Adipocyte (in vitro differentiated cells): ENCODE results near the gene RNF169.
"Not testable (repeated sequence)": the region's sequence is repeated elsewhere in the genome, so short reads cannot be mapped to it uniquely, and the experiment has no call there.

Experiments
- DNase-seq: peaks from one replicate; pipeline ENCODE4 v3.0.0-alpha.2; 2015; ENCODE audit warnings: low read depth
- H3K27me3 ChIP-seq: replicated peaks from 2 replicates; pipeline ENCODE4 v1.7.0; 2013; ENCODE audit warnings: mild to moderate bottlenecking, low read length, moderate library complexity; ENCODE audit not compliant: control insufficient read depth, insufficient read depth
- H3K36me3 ChIP-seq: 2 replicates; pipeline ENCODE4 v1.7.0; 2013; ENCODE audit warnings: low read length, mild to moderate bottlenecking, moderate library complexity; ENCODE audit not compliant: control insufficient read depth, insufficient read depth, severe bottlenecking
- H3K4me1 ChIP-seq: 2 replicates; pipeline ENCODE4 v1.7.0; 2013; ENCODE audit warnings: mild to moderate bottlenecking, low read length, moderate library complexity; ENCODE audit not compliant: control insufficient read depth, insufficient read depth
- H3K4me3 ChIP-seq: 2 replicates; pipeline ENCODE4 v1.7.0; 2013; ENCODE audit warnings: mild to moderate bottlenecking, low read length, moderate library complexity
- H3K9ac ChIP-seq: 2 replicates; pipeline ENCODE4 v1.7.0; 2013; ENCODE audit warnings: mild to moderate bottlenecking, low read length, moderate library complexity
- H3K9me3 ChIP-seq: 2 replicates; pipeline ENCODE4 v1.7.0; 2013; ENCODE audit warnings: mild to moderate bottlenecking, low read length, moderate library complexity; ENCODE audit not compliant: control insufficient read depth

The RNF169 gene

GRCh38 chr11:74750598-74750997, 1.9 kb downstream of the RNF169 start:
- not testable (repeated sequence) for H3K36me3 ChIP-seq, H3K9ac ChIP-seq, H3K9me3 ChIP-seq, H3K27me3 ChIP-seq, H3K4me3 ChIP-seq, DNase-seq
- peaks cover 46% of the 10 kb centered on the region for H3K4me1 ChIP-seq

GRCh38 chr11:74751303-74751702, 2.7 kb downstream of the RNF169 start:
- no peaks in the 10 kb centered on the region for H3K27me3 ChIP-seq
- peaks cover 47% of the 10 kb centered on the region for H3K4me1 ChIP-seq
- no peak overlapping the region for H3K9ac ChIP-seq
- no peaks in the 10 kb centered on the region for H3K9me3 ChIP-seq
- H3K4me3 ChIP-seq: no peak overlapping the region
- DNase-seq: peak; percentile 14
- no peaks in the 10 kb centered on the region for H3K36me3 ChIP-seq

- Histone ChIP-seq H3K9ac (peak overlapping the region; percentile 48), H3K9me3 (no peaks in the 10 kb centered on the region), H3K27me3 (no peaks in the 10 kb centered on the region), H3K4me1 (peaks cover 37% of the 10 kb centered on the region), H3K36me3 (no peaks in the 10 kb centered on the region), H3K4me3 (peak overlapping the region; percentile 54)
- DNase-seq: peak; percentile 84
Measured at GRCh38 chr11:74754507-74755252, 6.0 kb downstream of the RNF169 start.

- peak overlapping the region; percentile 18 for H3K9ac ChIP-seq
- DNase-seq: peak; percentile 34
- H3K4me3 ChIP-seq: peak overlapping the region; percentile 54
- H3K9me3 ChIP-seq: no peaks in the 10 kb centered on the region
- H3K4me1 ChIP-seq: peaks cover 32% of the 10 kb centered on the region
- no peaks in the 10 kb centered on the region for H3K36me3 ChIP-seq
- no peaks in the 10 kb centered on the region for H3K27me3 ChIP-seq
Measured at GRCh38 chr11:74755395-74755995, 6.8 kb downstream of the RNF169 start.

- no peak overlapping the region for H3K9ac ChIP-seq
- H3K27me3 ChIP-seq: no peaks in the 10 kb centered on the region
- no peak for DNase-seq
- no peaks in the 10 kb centered on the region for H3K36me3 ChIP-seq
- no peak overlapping the region for H3K4me3 ChIP-seq
- peaks cover 26% of the 10 kb centered on the region for H3K4me1 ChIP-seq
- H3K9me3 ChIP-seq: no peaks in the 10 kb centered on the region
Measured at GRCh38 chr11:74756571-74756970, 7.9 kb downstream of the RNF169 start.

- Histone ChIP-seq H3K4me3 (no peak overlapping the region), H3K4me1 (no peaks in the 10 kb centered on the region), H3K9ac (no peak overlapping the region), H3K27me3 (no peaks in the 10 kb centered on the region), H3K36me3 (no peaks in the 10 kb centered on the region), H3K9me3 (no peaks in the 10 kb centered on the region)
- no peak for DNase-seq
Measured at GRCh38 chr11:74766905-74767304, 18.3 kb downstream of the RNF169 start.

GRCh38 chr11:74768172-74768651, 19.6 kb downstream of the RNF169 start:
- not testable (repeated sequence) for H3K27me3 ChIP-seq, H3K36me3 ChIP-seq, H3K9me3 ChIP-seq, DNase-seq, H3K4me1 ChIP-seq, H3K4me3 ChIP-seq, H3K9ac ChIP-seq

GRCh38 chr11:74769055-74769707, 20.5 kb downstream of the RNF169 start:
- H3K36me3 ChIP-seq: no peaks in the 10 kb centered on the region
- H3K27me3 ChIP-seq: no peaks in the 10 kb centered on the region
- H3K4me1 ChIP-seq: no peaks in the 10 kb centered on the region
- H3K9ac ChIP-seq: no peak overlapping the region
- H3K4me3 ChIP-seq: no peak overlapping the region
- DNase-seq: no peak
- no peaks in the 10 kb centered on the region for H3K9me3 ChIP-seq

- H3K36me3 ChIP-seq: no peaks in the 10 kb centered on the region
- no peaks in the 10 kb centered on the region for H3K27me3 ChIP-seq
- no peak overlapping the region for H3K9ac ChIP-seq
- no peaks in the 10 kb centered on the region for H3K9me3 ChIP-seq
- no peaks in the 10 kb centered on the region for H3K4me1 ChIP-seq
- H3K4me3 ChIP-seq: no peak overlapping the region
- no peak for DNase-seq
Measured at GRCh38 chr11:74770456-74770855, 21.8 kb downstream of the RNF169 start.

- no peaks in the 10 kb centered on the region for H3K27me3 ChIP-seq
- H3K4me1 ChIP-seq: no peaks in the 10 kb centered on the region
- no peaks in the 10 kb centered on the region for H3K36me3 ChIP-seq
- no peak overlapping the region for H3K4me3 ChIP-seq
- H3K9ac ChIP-seq: no peak overlapping the region
- DNase-seq: no peak
- no peaks in the 10 kb centered on the region for H3K9me3 ChIP-seq
Measured at GRCh38 chr11:74771139-74771538, 22.5 kb downstream of the RNF169 start.

- Histone ChIP-seq H3K9ac (no peak overlapping the region), H3K4me3 (no peak overlapping the region), H3K27me3 (no peaks in the 10 kb centered on the region), H3K36me3 (no peaks in the 10 kb centered on the region), H3K9me3 (no peaks in the 10 kb centered on the region), H3K4me1 (peaks cover 4% of the 10 kb centered on the region)
- DNase-seq: peak; percentile 41
Measured at GRCh38 chr11:74773476-74773875, 24.8 kb downstream of the RNF169 start.
